HEK293 (cell line): ENCODE measurements around the gene PLD4.

ENCODE experiments used
- KLF1 ChIP-seq: fragments of 450-650 bp; formaldehyde crosslinking; IDR thresholded peaks from 2 replicates; pipeline ENCODE4 v1.5.1; 2016; ENCODE audit warnings: missing biosample characterization, missing genetic modification characterization
- MYNN ChIP-seq: fragments of 450-650 bp; formaldehyde crosslinking; IDR thresholded peaks from 2 replicates; pipeline ENCODE4 v1.5.1; 2016; ENCODE audit warnings: missing biosample characterization, missing genetic modification characterization, borderline replicate concordance
- SP2 ChIP-seq: fragments of 450-650 bp; formaldehyde crosslinking; IDR thresholded peaks from 2 replicates; pipeline ENCODE4 v1.5.1; 2016; ENCODE audit warnings: missing biosample characterization, missing genetic modification characterization
- ZBTB8A ChIP-seq: fragments of 450-650 bp; formaldehyde crosslinking; IDR thresholded peaks from 2 replicates; pipeline ENCODE4 v1.5.1; 2016; ENCODE audit warnings: missing biosample characterization, missing genetic modification characterization
- ZFHX2 ChIP-seq: fragments of 450-650 bp; formaldehyde crosslinking; conservative IDR thresholded peaks from 2 replicates; pipeline ENCODE4 v1.5.1; 2016; ENCODE audit warnings: missing biosample characterization, missing genetic modification characterization
- ZNF146 ChIP-seq: fragments of 450-650 bp; formaldehyde crosslinking; IDR thresholded peaks from 2 replicates; pipeline ENCODE4 v1.5.1; 2016; ENCODE audit warnings: missing biosample characterization, missing genetic modification characterization
- ZNF292 ChIP-seq: fragments of 450-650 bp; formaldehyde crosslinking; IDR thresholded peaks from 2 replicates; pipeline ENCODE4 v1.5.1; 2016; ENCODE audit warnings: low read depth, missing biosample characterization, missing genetic modification characterization, borderline replicate concordance
- ZNF37A ChIP-seq: fragments of 450-650 bp; IDR thresholded peaks from 2 replicates; pipeline ENCODE4 v1.5.1; 2018; ENCODE audit warnings: missing biosample characterization, missing genetic modification characterization
- ZNF514 ChIP-seq: fragments of 450-650 bp; formaldehyde crosslinking; IDR thresholded peaks from 2 replicates; pipeline ENCODE4 v1.5.1; 2016; ENCODE audit warnings: missing biosample characterization, missing genetic modification characterization
- ZNF76 ChIP-seq: fragments of 450-650 bp; formaldehyde crosslinking; IDR thresholded peaks from 2 replicates; pipeline ENCODE4; 2016; ENCODE audit warnings: low read depth, missing biosample characterization, missing genetic modification characterization, borderline replicate concordance
- TF ChIP-seq, protein P1 (sequence below): fragments of 450-650 bp; formaldehyde crosslinking; IDR thresholded peaks from 2 replicates; pipeline ENCODE4 v1.5.1; 2016; ENCODE audit warnings: missing biosample characterization, missing genetic modification characterization, low read depth
- TF ChIP-seq, protein P2 (sequence below): fragments of 450-650 bp; formaldehyde crosslinking; IDR thresholded peaks from 2 replicates; pipeline ENCODE4 v1.5.1; 2016; ENCODE audit warnings: missing biosample characterization, missing genetic modification characterization
- TF ChIP-seq, protein P3 (sequence below): fragments of 450-650 bp; formaldehyde crosslinking; IDR thresholded peaks from 2 replicates; pipeline ENCODE4 v1.5.1; 2016; ENCODE audit warnings: missing biosample characterization, missing genetic modification characterization

DNA sequence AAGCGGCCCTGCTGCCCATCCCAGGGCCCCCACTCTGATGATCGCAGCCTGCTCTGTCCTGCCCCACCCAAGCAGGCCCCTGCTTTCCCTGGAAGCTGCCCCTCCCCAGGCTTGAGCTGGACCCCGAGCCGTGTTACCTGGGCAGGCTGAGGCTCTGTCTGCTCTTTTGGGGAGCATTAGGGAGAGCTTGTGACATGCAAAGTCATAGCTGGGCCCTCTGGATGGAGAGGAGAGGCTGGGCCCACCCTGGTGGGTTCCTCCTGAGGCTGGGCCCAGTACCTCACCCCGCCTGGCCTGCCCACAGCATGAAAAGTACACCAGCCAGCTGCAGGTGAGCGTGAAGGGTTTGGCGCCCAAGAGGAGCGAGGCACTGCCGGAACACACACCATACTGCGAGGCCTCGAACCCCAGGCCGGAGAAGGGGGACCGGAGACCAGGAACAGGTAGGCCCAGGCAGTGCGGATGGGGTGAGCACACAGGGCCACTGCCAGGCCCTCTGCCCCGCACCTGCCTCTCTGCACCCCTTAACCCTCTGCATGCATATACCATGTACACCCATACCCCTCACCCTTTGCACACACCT lies 44.6 kb upstream of the PLD4 start:
- no peak for TF ChIP-seq ZBTB8A (tag by site-specific recombination)
- TF ChIP-seq, protein P1, sequence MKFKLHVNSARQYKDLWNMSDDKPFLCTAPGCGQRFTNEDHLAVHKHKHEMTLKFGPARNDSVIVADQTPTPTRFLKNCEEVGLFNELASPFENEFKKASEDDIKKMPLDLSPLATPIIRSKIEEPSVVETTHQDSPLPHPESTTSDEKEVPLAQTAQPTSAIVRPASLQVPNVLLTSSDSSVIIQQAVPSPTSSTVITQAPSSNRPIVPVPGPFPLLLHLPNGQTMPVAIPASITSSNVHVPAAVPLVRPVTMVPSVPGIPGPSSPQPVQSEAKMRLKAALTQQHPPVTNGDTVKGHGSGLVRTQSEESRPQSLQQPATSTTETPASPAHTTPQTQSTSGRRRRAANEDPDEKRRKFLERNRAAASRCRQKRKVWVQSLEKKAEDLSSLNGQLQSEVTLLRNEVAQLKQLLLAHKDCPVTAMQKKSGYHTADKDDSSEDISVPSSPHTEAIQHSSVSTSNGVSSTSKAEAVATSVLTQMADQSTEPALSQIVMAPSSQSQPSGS (tag by site-specific recombination) = no peak
- TF ChIP-seq, protein P2, sequence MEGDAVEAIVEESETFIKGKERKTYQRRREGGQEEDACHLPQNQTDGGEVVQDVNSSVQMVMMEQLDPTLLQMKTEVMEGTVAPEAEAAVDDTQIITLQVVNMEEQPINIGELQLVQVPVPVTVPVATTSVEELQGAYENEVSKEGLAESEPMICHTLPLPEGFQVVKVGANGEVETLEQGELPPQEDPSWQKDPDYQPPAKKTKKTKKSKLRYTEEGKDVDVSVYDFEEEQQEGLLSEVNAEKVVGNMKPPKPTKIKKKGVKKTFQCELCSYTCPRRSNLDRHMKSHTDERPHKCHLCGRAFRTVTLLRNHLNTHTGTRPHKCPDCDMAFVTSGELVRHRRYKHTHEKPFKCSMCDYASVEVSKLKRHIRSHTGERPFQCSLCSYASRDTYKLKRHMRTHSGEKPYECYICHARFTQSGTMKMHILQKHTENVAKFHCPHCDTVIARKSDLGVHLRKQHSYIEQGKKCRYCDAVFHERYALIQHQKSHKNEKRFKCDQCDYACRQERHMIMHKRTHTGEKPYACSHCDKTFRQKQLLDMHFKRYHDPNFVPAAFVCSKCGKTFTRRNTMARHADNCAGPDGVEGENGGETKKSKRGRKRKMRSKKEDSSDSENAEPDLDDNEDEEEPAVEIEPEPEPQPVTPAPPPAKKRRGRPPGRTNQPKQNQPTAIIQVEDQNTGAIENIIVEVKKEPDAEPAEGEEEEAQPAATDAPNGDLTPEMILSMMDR (tag by site-specific recombination) = no peak
- TF ChIP-seq SP2 (tag by site-specific recombination) = no peak
- no peak for TF ChIP-seq ZNF37A (tag by site-specific recombination)
- TF ChIP-seq, protein P3, sequence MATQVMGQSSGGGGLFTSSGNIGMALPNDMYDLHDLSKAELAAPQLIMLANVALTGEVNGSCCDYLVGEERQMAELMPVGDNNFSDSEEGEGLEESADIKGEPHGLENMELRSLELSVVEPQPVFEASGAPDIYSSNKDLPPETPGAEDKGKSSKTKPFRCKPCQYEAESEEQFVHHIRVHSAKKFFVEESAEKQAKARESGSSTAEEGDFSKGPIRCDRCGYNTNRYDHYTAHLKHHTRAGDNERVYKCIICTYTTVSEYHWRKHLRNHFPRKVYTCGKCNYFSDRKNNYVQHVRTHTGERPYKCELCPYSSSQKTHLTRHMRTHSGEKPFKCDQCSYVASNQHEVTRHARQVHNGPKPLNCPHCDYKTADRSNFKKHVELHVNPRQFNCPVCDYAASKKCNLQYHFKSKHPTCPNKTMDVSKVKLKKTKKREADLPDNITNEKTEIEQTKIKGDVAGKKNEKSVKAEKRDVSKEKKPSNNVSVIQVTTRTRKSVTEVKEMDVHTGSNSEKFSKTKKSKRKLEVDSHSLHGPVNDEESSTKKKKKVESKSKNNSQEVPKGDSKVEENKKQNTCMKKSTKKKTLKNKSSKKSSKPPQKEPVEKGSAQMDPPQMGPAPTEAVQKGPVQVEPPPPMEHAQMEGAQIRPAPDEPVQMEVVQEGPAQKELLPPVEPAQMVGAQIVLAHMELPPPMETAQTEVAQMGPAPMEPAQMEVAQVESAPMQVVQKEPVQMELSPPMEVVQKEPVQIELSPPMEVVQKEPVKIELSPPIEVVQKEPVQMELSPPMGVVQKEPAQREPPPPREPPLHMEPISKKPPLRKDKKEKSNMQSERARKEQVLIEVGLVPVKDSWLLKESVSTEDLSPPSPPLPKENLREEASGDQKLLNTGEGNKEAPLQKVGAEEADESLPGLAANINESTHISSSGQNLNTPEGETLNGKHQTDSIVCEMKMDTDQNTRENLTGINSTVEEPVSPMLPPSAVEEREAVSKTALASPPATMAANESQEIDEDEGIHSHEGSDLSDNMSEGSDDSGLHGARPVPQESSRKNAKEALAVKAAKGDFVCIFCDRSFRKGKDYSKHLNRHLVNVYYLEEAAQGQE = no peak
- no peak for TF ChIP-seq MYNN (tag by site-specific recombination)
- no peak for TF ChIP-seq KLF1 (tag by site-specific recombination)
- TF ChIP-seq ZNF76 (tag by site-specific recombination) = no peak
- TF ChIP-seq ZFHX2 = no peak
- no peak for TF ChIP-seq ZNF514 (tag by site-specific recombination)
- TF ChIP-seq ZNF146 (tag by site-specific recombination) = no peak
- no peak for TF ChIP-seq ZNF292 (tag by site-specific recombination)
